HG03457 (cell line): ENCODE data around the gene REXO1.
"Not testable (repeated sequence)": the region's sequence is repeated elsewhere in the genome, so short reads cannot be mapped to it uniquely, and the experiment has no call there.

Experiments used
- ATAC-seq: cut with Tn5 transposase; IDR thresholded peaks from one replicate; pipeline ENCODE4 v1.9.1; 2021; ENCODE audit warnings: moderate number of reproducible peaks; ENCODE audit not compliant: unreplicated experiment

The REXO1 gene

DNA sequence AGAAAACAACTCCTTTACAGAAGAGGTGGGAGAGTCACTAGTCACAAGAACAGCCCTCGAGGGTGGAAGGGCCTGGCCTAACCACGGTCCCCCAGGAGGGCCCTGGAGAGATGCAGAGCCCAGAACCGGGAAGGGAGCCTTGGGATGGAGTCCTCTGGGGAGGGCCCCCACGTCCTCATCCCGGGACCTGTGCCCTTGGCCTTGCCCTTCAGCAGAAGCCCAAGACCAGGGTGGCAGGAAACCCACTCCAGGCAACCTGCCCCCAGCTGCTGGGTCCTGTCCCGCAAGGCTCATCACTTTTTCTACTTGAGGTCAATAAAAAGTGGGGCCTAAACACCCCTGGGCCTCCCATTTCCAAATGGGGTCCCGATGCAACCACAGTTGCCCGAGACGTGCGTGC is 33.9 kb downstream of the REXO1 start:
- no peak for ATAC-seq

DNA sequence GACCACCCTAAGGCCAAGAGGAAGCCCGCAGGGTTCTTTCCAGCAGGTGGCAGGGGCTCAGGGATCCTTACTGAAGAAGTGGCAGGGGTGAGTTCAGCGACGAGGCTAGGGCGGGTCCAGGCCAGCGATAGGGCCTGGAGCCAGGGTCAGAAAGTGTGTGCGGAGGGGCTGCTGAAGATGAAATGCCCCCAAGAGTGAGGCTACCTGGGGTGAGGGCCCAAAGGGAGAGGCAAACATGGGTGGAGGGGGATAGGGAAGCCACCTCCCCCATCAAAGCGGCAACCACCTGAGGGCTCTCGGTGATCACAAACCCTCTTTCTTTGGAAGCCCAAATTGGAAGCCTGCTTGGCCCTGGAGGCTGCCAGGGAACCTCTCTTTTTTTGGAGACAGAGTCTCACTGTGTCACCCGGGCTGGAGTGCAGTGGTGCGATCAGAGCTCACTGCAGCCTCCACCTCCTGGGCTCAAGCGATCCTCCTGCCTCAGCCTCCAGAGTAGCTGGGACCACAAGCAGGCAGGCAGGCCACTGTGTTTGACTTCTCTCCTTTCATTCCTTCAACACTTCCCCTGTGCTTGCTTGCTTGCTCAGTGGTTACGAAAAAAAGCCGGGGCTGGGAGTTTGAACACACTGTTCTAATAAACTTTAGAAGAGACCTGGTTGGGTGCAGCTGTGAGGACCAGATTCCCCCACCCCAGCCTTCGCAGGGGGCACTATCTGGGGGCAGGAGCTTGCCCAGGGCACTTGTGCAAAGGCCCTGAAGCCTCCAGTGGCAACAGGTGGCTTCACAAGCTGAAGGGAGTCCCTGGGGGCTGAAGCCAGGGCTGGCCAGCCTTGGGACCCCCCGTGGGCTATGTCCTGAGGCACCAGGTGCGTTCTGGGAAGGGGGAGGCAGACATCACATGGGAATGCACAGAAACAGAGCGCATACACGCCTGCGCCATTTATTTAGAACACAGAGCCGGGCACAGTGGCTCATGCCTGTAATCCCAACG is 34.8 kb downstream of the REXO1 start:
- no peak for ATAC-seq

DNA sequence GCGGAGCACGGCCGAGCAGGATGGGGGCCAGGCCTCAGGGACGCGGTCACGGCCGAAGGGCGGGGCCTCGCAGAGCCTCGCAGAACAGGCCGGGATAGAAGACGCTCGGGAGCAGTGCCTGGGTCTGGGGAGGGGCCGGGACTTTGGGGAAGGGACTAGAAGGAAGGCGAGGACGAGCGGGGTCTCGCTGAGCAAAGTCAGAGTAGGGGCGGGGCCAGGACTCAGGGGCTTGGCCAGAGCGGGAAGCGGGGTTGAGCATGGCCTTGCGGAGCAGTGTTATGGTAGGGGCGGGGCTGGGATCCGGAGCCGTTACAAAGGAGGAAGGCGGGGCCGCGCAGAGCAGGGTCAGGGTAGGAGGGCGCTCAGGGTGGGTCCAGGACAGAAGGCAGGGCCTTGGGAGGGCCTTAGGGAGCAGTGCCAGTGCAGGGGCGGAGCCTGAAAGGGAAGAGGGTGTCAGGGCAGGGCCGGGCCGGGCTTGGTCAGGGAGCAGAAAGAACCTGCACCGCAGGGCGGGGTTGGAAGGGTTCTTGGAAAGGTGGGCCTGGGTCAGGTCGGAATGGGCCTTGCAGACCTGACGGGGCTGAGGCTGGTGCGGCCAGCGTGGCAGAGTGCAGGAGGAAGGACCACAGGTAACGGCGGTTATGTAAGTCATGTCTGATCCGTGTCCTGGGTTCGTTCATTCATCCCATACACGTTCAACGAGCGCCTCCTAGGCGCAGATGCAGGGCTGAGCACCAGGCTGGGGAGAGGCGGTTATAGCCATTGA is 35.7 kb downstream of the REXO1 start:
- ATAC-seq, result peak; percentile 64

DNA sequence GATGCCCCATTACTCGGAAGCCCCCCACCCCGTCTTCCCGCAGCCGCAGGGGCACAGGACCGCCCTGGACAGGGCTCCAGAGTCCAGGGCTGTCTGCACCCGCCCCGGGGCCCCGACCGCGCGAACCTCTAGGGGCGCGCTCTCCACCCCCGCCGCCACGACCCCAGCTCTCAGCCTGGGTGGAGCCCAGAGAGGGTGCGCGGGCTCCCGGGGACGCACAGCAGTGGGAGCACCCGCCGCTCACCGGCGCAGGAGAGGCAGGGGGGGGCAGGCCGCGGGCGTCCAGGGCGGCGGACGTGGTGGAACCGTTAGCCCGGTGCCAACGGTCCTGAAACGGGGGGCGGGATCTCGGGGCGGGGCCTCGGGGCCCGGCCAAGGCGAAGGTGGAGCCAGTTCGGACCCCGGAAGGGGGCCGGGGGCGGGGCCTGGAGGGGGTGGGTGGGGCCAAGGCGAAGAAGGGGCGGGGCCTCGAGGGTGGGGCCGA is 36.3 kb downstream of the REXO1 start, which contains the start of gene ATP8B3:
Gene ATP8B3 (minus strand): TSS at position 335 of the 484 bp plus-strand sequence. CDS start 540 bp downstream, outside the sequence.
- peak; percentile 9 for ATAC-seq

DNA sequence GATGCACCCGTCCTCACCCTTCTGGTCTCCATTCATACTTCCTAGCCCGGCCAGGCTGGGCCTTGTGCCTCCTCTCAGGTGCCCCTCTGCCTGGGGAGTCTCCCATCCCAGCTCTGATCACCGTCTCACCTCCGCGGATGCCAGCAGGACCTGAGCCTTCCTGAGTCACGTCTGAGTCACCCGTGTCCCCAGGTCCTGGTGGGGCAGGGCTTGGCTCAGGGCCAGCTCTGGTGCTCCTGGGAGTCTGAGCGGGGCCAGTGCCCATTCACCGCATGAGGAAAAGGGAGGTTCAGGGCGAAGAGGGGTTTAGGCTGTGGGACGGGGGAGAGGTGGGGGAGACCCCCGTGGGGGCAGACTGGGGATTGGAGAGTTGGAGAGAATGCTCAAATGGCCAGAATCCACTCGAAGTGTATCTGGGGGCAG is 36.8 kb downstream of the REXO1 start:
- ATAC-seq, result no peak

DNA sequence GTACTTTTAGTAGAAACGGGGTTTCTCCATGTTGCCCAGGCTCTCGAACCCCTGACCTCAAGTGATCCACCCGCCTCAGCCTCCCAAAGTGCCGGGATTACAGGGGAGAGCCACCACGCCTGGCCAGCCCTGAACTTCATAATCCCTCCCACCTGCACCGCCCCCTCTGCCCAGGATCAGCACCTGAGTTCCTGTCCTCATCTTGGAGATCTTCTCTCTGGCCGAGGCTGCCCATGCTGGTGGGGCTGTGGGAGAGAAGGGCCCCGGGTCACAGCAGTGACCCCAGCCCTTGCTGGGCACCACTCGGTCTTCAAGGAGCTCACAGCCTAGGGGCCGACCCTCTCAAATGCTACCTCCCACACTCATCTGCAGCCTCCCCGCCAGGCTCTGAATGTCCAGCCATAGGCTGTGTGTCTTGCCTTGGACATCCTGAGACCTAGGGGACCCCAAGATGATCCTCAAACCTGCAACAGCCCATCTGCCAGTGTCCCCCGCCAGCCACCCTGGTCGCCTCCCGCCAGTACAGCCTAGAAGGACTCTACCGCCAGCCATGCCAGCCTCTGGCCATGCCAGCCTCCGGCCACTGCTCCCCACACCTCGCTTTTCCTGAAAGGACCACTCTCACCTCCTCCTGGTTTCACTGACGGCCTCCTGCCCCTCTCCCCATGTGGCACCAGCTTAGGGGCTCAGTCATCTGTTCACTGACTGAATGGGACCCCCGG is 37.7 kb downstream of the REXO1 start:
- ATAC-seq, result no peak

DNA sequence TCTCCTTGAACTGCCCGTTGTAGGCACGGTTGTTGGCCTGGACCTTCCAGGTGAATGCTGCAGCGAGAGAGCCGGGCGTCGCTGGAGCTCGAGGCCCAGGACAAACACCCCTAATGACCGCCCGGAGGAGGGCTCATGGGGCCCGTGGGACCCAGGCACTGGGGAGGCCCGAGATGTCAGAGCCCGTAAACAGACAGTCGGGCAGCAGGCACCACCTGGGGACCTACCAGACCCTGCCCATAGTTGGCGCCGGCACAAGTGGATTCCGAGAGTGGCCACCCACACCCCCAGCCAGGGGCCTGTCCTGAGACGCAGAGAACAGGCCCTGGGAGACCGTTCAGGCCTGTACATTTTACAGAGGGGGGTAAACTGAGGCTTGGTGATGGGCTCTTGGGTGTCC is 38.6 kb downstream of the REXO1 start:
- no peak for ATAC-seq

DNA sequence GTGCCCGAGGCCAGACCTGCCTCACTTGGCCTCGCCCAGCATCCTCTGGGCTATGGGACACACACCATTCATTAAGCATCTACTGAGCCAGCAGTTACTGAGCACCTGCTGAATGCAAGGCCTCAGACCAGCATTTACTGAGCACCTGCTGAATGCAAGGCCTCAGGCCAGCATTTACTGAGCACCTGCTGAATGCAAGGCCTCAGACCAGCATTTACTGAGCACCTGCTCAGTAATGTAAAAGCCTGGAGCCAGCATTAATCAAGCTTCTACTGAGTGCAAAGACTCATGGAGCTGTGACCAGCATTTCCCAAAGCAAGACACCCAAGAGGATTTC is 39.9 kb downstream of the REXO1 start:
- no peak for ATAC-seq

DNA sequence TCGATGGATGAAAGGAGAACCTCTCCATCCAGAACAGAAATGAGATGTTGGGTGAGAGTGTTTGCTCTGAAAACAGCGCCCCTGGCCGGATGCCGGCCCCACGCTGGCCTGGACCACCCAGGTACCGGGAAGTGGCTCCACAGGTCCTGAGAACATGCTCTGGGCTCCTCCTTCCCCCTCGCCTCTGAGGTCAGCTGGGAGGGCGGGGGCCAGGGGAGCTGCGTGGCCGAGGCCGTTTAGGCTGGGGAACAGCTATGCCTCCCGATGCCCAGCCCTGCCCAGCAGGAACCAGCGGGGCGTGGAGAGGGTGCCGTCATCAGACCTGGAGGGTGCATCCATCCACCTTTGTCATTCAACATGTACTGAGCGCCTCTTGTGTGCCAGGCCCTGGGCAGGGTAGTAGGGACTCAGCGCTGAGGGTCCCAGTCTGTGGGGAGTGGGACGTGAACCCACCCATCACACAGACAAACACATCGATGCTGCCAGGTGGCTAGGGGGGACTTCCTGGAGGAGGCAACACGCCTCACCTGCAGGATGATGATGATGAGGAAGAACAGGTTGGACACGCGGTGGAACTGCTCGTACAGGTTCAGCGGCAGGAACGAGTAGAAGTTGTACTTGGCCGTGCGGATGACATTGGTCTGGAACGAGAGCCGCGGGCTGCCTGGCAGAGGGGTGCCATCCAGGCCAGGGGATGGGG is 40.4 kb downstream of the REXO1 start:
- ATAC-seq, result no peak

DNA sequence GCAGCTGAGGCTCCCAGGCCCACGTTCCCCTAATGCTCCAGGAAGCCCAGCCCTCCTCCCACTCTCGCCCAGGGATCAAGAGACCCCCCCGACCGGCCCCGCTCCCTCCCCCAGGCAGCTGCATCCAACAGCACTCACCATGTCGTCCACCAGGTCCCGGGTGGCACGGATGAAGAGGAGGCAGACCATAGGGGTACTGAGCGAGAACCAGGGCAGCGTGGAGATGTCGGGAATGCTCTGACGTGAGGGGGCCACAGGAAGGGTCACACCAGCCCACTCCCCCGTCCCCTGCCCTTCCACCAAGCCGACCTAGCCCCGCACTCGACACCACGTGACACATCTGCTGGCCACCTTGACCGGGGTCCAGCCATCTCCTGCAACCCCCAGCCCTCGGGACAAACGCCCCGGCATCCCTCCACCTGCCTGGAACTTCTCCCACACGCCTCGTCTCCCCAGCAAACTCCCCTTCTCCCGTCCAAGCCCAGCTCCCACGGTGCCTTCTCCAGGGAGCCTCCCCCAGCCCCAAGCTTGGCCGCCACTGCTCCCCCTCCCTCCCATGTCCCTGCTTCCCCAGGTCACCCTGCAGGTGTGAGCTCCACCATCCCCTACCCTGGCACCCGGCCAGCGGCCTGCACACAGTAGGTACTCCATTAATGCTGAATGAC is 41.1 kb downstream of the REXO1 start:
- ATAC-seq, result no peak

DNA sequence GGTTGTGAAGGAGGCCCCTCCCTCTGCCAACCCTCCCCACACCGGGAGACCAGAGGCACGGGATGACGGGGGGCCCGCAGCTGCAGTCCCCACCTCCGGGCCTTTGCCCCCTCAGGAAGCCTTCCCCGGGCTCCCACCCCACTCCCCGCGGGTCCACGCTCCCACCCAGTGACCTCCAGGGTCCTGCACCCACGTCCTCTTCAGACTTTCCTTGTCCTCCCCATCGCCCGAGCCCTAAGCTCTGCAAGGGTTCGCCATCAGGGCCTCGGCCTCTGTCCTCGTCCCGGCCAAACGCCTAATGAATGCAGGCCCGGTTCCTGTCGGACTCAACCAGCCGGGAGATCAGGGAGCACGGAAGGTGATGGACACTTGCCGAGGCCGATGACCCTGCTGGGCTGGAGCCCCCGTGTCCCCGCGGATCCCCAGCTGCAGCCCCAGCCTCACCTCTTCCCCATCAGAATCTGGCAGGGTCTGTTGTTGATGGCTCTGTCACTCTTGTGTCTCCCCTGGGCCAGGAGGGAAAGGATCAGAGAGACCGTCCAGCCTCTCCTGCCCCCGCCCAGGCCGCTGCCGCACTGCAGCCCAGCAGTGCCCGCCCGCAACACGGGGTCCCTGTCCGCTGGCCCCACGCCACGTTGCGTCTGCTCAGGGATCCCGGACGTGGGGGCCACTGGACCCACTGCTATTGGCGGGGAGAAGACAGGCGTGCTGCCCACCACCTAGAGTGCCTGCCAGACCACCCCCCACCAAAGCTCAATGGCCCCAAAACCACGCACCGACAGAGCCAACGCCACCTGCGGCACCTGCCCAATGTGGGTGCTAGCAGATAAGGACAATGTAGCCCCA is 41.9 kb downstream of the REXO1 start:
- ATAC-seq, result no peak

DNA sequence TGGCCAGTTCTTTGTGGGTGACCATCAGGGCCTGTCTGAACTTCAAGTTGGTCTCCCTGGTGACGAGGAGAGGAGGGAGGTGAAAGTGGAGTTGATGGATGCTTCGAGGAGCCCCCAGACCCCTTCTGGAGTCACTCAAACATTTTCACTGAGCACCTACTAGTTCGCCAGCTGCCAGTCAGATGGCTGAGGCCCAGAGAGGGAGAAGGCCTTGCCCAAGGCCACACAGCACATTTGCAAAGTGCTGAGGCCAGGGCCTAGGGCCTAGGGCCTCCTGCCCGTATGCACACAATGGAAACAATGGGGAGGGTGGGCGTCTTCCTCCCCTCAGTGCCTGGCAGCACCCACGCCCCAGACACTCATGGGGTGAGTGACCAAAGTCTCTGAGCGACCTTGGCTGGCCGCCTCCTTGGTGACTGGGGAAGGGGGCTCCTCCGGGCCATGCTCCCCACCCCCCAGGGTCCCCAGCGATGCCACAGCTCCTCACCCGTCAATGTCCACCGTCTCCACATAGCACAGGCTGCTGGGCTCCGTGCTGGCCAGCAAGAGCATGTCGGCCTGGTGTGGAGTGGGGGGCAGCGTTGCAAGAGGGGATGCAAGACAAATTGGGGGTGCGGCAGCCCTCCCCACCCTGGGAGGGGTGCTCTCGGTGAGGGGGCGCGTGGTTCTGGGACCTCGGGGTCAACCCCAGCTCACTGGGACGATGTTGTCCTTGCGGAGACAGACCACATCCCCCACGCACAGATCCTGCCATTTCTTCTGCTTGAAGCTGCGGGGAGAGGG is 42.7 kb downstream of the REXO1 start:
- ATAC-seq, result no peak

DNA sequence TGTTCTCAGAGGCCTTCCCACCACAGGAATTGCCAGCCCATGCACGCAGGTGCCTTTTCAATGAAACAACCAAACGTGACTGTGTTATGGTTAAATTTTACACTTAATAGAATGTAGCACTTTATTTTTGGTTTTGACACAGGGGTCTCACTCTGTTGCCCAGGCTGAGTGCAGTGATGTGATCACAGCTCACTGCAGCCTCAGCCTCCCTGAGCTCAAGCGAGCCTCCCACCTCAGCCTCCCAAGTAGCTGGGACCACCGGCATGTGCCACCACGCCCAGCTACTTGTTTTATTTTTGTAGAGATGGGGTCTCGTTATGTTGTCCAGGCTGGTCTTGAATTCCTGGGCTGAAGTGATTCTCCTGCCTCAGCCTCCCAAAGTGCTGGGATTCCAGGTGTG is 43.4 kb downstream of the REXO1 start:
- ATAC-seq, result no peak

DNA sequence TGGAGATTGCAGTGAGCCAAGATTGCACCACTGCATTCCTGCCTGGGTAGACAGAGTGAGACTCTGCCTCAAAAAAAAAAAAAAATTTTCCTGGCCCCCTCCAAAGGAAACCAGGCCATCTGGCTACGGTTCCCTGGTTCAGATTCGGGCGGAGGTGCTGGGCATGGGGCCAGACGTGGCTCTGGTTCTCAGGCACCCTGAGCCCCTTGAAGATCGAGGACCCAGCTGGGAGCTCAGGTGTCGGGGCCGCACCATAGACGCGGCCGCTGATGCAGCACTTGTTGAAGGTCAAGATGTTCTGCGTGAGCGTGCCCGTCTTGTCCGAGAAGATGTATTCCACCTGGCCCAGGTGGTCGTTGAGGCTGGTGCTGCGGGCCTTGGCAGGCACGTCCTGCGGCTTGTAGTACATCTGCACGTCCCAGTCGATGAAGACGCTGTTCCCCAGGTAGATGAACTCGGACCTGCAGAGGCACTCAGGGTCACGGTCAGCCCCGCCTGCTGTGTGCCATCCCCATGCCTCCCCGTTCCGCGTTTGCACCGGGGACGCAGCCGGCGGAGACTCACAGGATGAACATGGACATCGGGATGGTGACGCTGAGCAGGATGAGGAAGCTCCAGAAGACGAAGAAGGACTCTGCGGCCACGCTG is 48.5 kb downstream of the REXO1 start:
- ATAC-seq, result no peak

DNA sequence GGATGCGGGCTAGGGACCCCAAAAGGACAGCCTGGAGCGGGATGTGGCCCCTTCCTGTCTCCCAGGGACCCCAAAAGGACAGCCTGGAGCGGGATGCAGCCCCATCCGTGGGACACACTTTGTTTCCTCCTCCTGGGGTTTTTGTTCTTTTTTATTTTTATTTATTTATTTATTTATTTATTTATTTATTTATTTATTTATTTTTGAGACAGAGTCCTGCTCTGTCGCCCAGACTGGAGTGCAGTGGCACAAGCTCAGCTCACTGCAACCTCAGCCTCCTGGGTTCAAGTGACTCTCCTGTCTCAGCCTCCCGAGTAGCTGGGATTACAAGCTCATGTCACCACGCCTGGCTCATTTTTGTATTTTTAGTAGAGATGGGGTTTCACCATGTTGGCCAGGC is 51.0 kb downstream of the REXO1 start:
- ATAC-seq, result not testable (repeated sequence)

DNA sequence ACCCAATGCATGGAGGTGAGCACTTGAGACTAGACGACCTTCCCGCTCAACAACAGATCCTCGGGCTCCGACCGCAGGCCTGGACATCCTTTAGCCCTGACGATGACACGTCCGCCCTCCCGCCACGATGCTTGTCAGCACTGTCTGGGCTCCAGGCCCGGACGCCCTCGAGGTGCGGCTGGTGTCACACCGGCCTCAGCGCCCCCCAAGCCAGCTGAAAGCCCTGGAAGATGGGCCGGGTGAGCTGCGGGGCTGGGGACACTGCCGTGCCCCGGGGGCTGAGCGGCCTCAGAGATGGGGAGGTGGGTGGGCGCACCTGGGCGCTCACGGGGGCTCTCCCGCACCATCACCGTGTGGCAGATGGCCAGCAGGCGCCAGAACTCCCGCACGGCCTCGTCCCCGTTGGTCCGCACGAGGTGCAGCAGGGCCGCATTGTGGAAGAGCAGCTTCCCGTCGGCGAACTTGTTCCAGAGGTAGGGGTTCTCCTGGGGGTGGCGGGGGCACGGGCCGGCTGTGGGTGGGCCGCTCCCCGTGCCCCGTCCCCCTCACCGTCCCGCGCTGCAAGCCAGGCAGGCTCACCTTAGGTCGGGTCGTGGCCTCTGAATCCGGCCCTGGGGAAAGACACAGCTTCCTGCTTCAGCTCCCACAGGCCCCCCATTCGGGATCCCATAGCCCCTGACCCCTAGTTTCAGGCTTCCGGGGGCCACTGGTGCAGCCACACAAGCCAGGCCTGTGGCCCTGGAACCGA is 51.7 kb downstream of the REXO1 start:
- no peak for ATAC-seq
